Gastroesophageal sphincter (tissue), 4 donors: Measurements from ENCODE around the gene PPP1R13B. TPM values are rescaled to one million over a fixed set of nuclear protein-coding genes. Genes with fewer than 3 reads are reported as not detected.

ENCODE experiments used
- ATAC-seq: fragments of 150-250 bp; one replicate; pipeline ENCODE4 v1.9.1; 2016; ENCODE audit warnings: mild to moderate bottlenecking, moderate library complexity
- H3K27ac ChIP-seq, 4 donors: fragments of 200-600 bp; sonication (generic) in 3 of 4; 1 replicate in 3 of 4; 2 replicates in 1 of 4; pipeline ENCODE4 v1.5.1; 2016 to 2019
- H3K27me3 ChIP-seq: fragments of 200-600 bp; sonication (generic); one replicate; pipeline ENCODE4 v1.5.1; 2019
- H3K36me3 ChIP-seq, 2 donors: fragments of 200-600 bp; sonication (generic); one replicate each; pipeline ENCODE4 v1.5.1; 2019; ENCODE audit warnings: control low read depth in 1 of 2
- H3K4me1 ChIP-seq, 3 donors: fragments of 200-600 bp; sonication (generic); 1 replicate in 2 of 3; 2 replicates in 1 of 3; pipeline ENCODE4 v1.5.1; 2016 to 2019; ENCODE audit warnings: control low read depth in 2 of 3
- H3K4me3 ChIP-seq, 2 donors: fragments of 200-600 bp; sonication (generic); one replicate each; pipeline ENCODE4 v1.5.1; 2019; ENCODE audit warnings: mild to moderate bottlenecking in 1 of 2, moderate library complexity in 1 of 2
- H3K9me3 ChIP-seq, 3 donors: fragments of 200-600 bp; sonication (generic); one replicate each; pipeline ENCODE4 v1.5.1; 2017 to 2019; ENCODE audit warnings: control low read depth in 2 of 3
- CTCF ChIP-seq, 4 experiments: fragments of 200-600 bp in 2 of 4; fragments of 450-650 bp in 2 of 4; sonication (generic) in 1 of 4; IDR thresholded peaks; one replicate each; pipeline ENCODE4 v1.5.1; 2017 to 2019; ENCODE audit warnings: antibody characterized with exemption in 4 of 4, mild to moderate bottlenecking in 2 of 4, moderate library complexity in 2 of 4
- EP300 ChIP-seq: sonication (generic); formaldehyde crosslinking; IDR thresholded peaks from one replicate; pipeline ENCODE4 v1.6.1; 2017; ENCODE audit warnings: antibody characterized with exemption, mild to moderate bottlenecking
- POLR2A ChIP-seq, 2 donors: fragments of 450-650 bp; IDR thresholded peaks; one replicate each; pipeline ENCODE4 v1.6.1; 2017; ENCODE audit warnings: antibody characterized with exemption in 2 of 2, mild to moderate bottlenecking in 2 of 2, moderate library complexity in 1 of 2
- POLR2AphosphoS5 ChIP-seq: sonication (generic); formaldehyde crosslinking; IDR thresholded peaks from one replicate; pipeline ENCODE4 v1.6.1; 2017; ENCODE audit warnings: antibody characterized with exemption
- WGBS, 2 donors: methylation state at CpG; one replicate each; pipeline ENCODE4 v1.1.5; 2018; ENCODE audit warnings: low coverage in 1 of 2; 5-methylcytosine and 5-hydroxymethylcytosine counted together
- total RNA-seq, 4 donors: library from RNA; depleted of rRNA; stranded (reverse); fragments of >200 nt; gene quantifications; one replicate each; pipeline ENCODE4 v1.1.0, GENCODE V29; 2016

Gene PPP1R13B
- total RNA-seq, 4 donors from 2014 or later = 13.9 to 24.8 (median 17.5) TPM

GRCh38 chr14:103862393-103862782 is 15.0 kb upstream of the PPP1R13B start:
- no peak overlapping the region for H3K27ac ChIP-seq
- 53 to 64% methylated on average over 6 to 7 of the region's 7 CpGs for WGBS, 2 donors

GRCh38 chr14:103861413-103862392 is 14.3 kb upstream of the PPP1R13B start:
- ATAC-seq = no peak

More at GRCh38 chr14:103862393-103862782, 15.0 kb upstream of the PPP1R13B start:
- Histone ChIP-seq H3K36me3 (no peaks in the 10 kb centered on the region), H3K9me3 (no peaks in the 10 kb centered on the region), H3K27me3 (no peaks in the 10 kb centered on the region), H3K4me3 (no peak overlapping the region), H3K4me1 (peaks cover 0 to 5% (median 4%) of the 10 kb centered on the region in 3 donors)
- no peak for TF ChIP-seq POLR2A (IDR thresholded peaks at IDR 0.05)
- TF ChIP-seq CTCF (IDR thresholded peaks at IDR 0.05) = no peak
- TF ChIP-seq POLR2AphosphoS5 = no peak
- no peak for TF ChIP-seq EP300
- no peak for ATAC-seq

GRCh38 chr14:103859416-103860202 is 12.2 kb upstream of the PPP1R13B start:
- Histone ChIP-seq H3K4me3 (no peak overlapping the region), H3K9me3 (no peaks in the 10 kb centered on the region), H3K36me3 (no peaks in the 10 kb centered on the region), H3K27ac (no peak overlapping the region), H3K4me1 (peaks cover 0 to 9% (median 0%) of the 10 kb centered on the region in 3 donors), H3K27me3 (no peaks in the 10 kb centered on the region)
- 27 to 68% methylated on average over 3 to 10 of the region's 18 CpGs for whole genome bisulfite sequencing, 2 donors
- no peak for TF ChIP-seq EP300
- no peak for TF ChIP-seq CTCF (IDR thresholded peaks at IDR 0.05)
- TF ChIP-seq POLR2AphosphoS5 = no peak
- TF ChIP-seq POLR2A (IDR thresholded peaks at IDR 0.05) = no peak
- no peak for ATAC-seq

More at GRCh38 chr14:103861413-103862392, 14.3 kb upstream of the PPP1R13B start:
- WGBS, 2 donors = 84 to 95% methylated on average over 7 to 10 of the region's 14 CpGs
- Histone ChIP-seq H3K27me3 (no peaks in the 10 kb centered on the region), H3K36me3 (no peaks in the 10 kb centered on the region), H3K4me3 (no peak overlapping the region), H3K4me1 (no peaks in the 10 kb centered on the region), H3K9me3 (no peaks in the 10 kb centered on the region), H3K27ac (no peak overlapping the region)
- no peak for TF ChIP-seq POLR2A (IDR thresholded peaks at IDR 0.05)
- TF ChIP-seq CTCF (IDR thresholded peaks at IDR 0.05) = no peak
- no peak for TF ChIP-seq POLR2AphosphoS5
- no peak for TF ChIP-seq EP300

GRCh38 chr14:103858063-103858781 is 10.8 kb upstream of the PPP1R13B start:
- Histone ChIP-seq H3K4me3 (no peak overlapping the region), H3K4me1 (peaks cover 0 to 10% (median 0%) of the 10 kb centered on the region in 3 donors), H3K9me3 (no peaks in the 10 kb centered on the region), H3K27me3 (no peaks in the 10 kb centered on the region), H3K36me3 (no peaks in the 10 kb centered on the region), H3K27ac (no peak overlapping the region)
- no peak for TF ChIP-seq POLR2A (IDR thresholded peaks at IDR 0.05)
- TF ChIP-seq EP300 = no peak
- TF ChIP-seq CTCF (IDR thresholded peaks at IDR 0.05) = no peak
- ATAC-seq = no peak
- WGBS, 2 donors = 85 to 88% methylated on average over 4 to 6 of the region's 13 CpGs
